Chondrocyte (in vitro differentiated cells): Measurements from ENCODE around the gene NPSR1. TPM values are rescaled to one million over a fixed set of nuclear protein-coding genes. Genes with fewer than 3 reads are reported as not detected.

ENCODE experiments used
- DNase-seq: peaks from one replicate; pipeline ENCODE4 v3.0.0; 2021; ENCODE audit warnings: mixed read lengths, low spot score
- H3K27ac Mint-ChIP-seq: one replicate; pipeline ENCODE4 v1.8.0; 2021; ENCODE audit warnings: mild to moderate bottlenecking, moderate library complexity, mixed read lengths; ENCODE audit not compliant: unreplicated experiment
- H3K27me3 Mint-ChIP-seq: 2 replicates; pipeline ENCODE4 v1.8.0; 2021; ENCODE audit warnings: low read depth, mixed read lengths
- H3K36me3 Mint-ChIP-seq: 2 replicates; pipeline ENCODE4 v1.8.0; 2021; ENCODE audit warnings: low read depth, mixed read lengths
- H3K4me1 Mint-ChIP-seq: 2 replicates; pipeline ENCODE4 v1.8.0; 2021; ENCODE audit warnings: low read depth, mild to moderate bottlenecking, mixed read lengths
- H3K4me3 Mint-ChIP-seq: one replicate; pipeline ENCODE4 v1.8.0; 2021; ENCODE audit warnings: mild to moderate bottlenecking, moderate library complexity, mixed read lengths; ENCODE audit not compliant: unreplicated experiment
- H3K9me3 Mint-ChIP-seq: 2 replicates; pipeline ENCODE4 v1.8.0; 2021; ENCODE audit warnings: low read depth, mixed read lengths
- CTCF ChIP-seq: fragments of 200-600 bp; sonication (generic); IDR thresholded peaks from 2 replicates; pipeline ENCODE4 v1.5.0; 2021; ENCODE audit warnings: antibody characterized with exemption, mild to moderate bottlenecking, moderate library complexity
- total RNA-seq: library from RNA; stranded (reverse); gene quantifications from 3 replicates; pipeline ENCODE4 v1.2.1, GENCODE V29; 2021

Gene NPSR1
- total RNA-seq, 1 donor from 2014 or later, result not detected

- H3K9me3 Mint-ChIP-seq, result peaks cover 12% of the 10 kb centered on the region
- no peak overlapping the region for H3K27ac Mint-ChIP-seq
- no peak overlapping the region for H3K4me3 Mint-ChIP-seq
- H3K27me3 Mint-ChIP-seq, result no peaks in the 10 kb centered on the region
- no peak for TF ChIP-seq CTCF
- peaks cover 13% of the 10 kb centered on the region for H3K4me1 Mint-ChIP-seq
- peaks cover 3% of the 10 kb centered on the region for H3K36me3 Mint-ChIP-seq
- DNase-seq, result no peak
These were observed 228.8 kb downstream of the NPSR1 start for GRCh38 chr7:34886856-34887255.

GRCh38 chr7:34889951-34890350 is 231.9 kb downstream of the NPSR1 start:
- Mint-ChIP-seq H3K9me3 (peaks cover 7% of the 10 kb centered on the region), H3K27ac (no peak overlapping the region), H3K36me3 (peaks cover 3% of the 10 kb centered on the region), H3K27me3 (no peaks in the 10 kb centered on the region), H3K4me3 (no peak overlapping the region), H3K4me1 (peaks cover 18% of the 10 kb centered on the region)
- TF ChIP-seq CTCF, result no peak
- no peak for DNase-seq

GRCh38 chr7:34895202-34895601 is 237.2 kb downstream of the NPSR1 start:
- peaks cover 12% of the 10 kb centered on the region for H3K9me3 Mint-ChIP-seq
- peaks cover 3% of the 10 kb centered on the region for H3K36me3 Mint-ChIP-seq
- DNase-seq, result no peak
- no peak for TF ChIP-seq CTCF
- no peak overlapping the region for H3K4me3 Mint-ChIP-seq
- peaks cover 18% of the 10 kb centered on the region for H3K4me1 Mint-ChIP-seq
- no peak overlapping the region for H3K27ac Mint-ChIP-seq
- no peaks in the 10 kb centered on the region for H3K27me3 Mint-ChIP-seq
